Neural cell (in vitro differentiated cells): ENCODE data around the gene ASCL5. TPM values are rescaled to one million over a fixed set of nuclear protein-coding genes. Genes with fewer than 3 reads are reported as not detected.

Source experiments
- H2AFZ ChIP-seq: fragments of 200-600, 300-800 bp; sonication (generic), shearing (Covaris generic); 2 replicates; pipeline ENCODE4 v1.6.0; 2014; ENCODE audit warnings: low read depth, mild to moderate bottlenecking, antibody characterized with exemption, low read length, moderate library complexity
- H3F3A ChIP-seq: fragments of 200-600 bp; shearing (Covaris generic); 2 replicates; pipeline ENCODE4 v1.6.1; 2016; ENCODE audit warnings: mild to moderate bottlenecking, moderate library complexity, mixed read lengths, antibody characterized with exemption, low read length; ENCODE audit not compliant: insufficient read depth, poor library complexity, severe bottlenecking
- H3K27ac ChIP-seq: fragments of 200-600, 300-800 bp; sonication (generic), shearing (Covaris generic); 2 replicates; pipeline ENCODE4 v1.5.1; 2014; ENCODE audit warnings: mild to moderate bottlenecking, low read length, moderate library complexity
- H3K27me3 ChIP-seq: fragments of 300-800, 200-600 bp; sonication (generic), shearing (Covaris generic); 2 replicates; pipeline ENCODE4 v1.6.0; 2014; ENCODE audit warnings: mild to moderate bottlenecking, low read depth, low read length, moderate library complexity; ENCODE audit not compliant: insufficient read depth
- H3K36me3 ChIP-seq: fragments of 300-800, 200-600 bp; sonication (generic), shearing (Covaris generic); 2 replicates; pipeline ENCODE4 v1.5.1; 2014; ENCODE audit warnings: mild to moderate bottlenecking, antibody characterized with exemption, low read length, moderate library complexity; ENCODE audit not compliant: insufficient read depth
- H3K4me2 ChIP-seq: fragments of 300-800, 200-600 bp; sonication (generic), shearing (Covaris generic); 2 replicates; pipeline ENCODE4 v1.6.0; 2014; ENCODE audit warnings: mild to moderate bottlenecking, low read length
- H3K4me3 ChIP-seq: fragments of 300-800, 200-600 bp; sonication (generic), shearing (Covaris generic); 2 replicates; pipeline ENCODE4 v1.5.1; 2014; ENCODE audit warnings: mild to moderate bottlenecking, low read length, moderate library complexity
- H3K79me2 ChIP-seq: fragments of 200-600 bp; shearing (Covaris generic); replicated peaks from 2 replicates; pipeline ENCODE4 v1.6.0; 2014; ENCODE audit warnings: mild to moderate bottlenecking, low read length, moderate library complexity; ENCODE audit not compliant: insufficient read depth
- H3K9ac ChIP-seq: fragments of 300-800, 200-600 bp; sonication (generic), shearing (Covaris generic); 2 replicates; pipeline ENCODE4 v1.6.1; 2016; ENCODE audit warnings: mild to moderate bottlenecking, low read length, mixed read lengths
- H3K9me2 ChIP-seq: fragments of 200-600 bp; shearing (Covaris generic); 2 replicates; pipeline ENCODE4 v1.6.1; 2016; ENCODE audit warnings: mild to moderate bottlenecking, low read length, mixed read lengths; ENCODE audit not compliant: insufficient read depth
- H3K9me3 ChIP-seq: fragments of 200-600, 300-800 bp; sonication (generic), shearing (Covaris generic); 2 replicates; pipeline ENCODE4 v1.6.1; 2016; ENCODE audit warnings: mild to moderate bottlenecking, mixed run types, low read length, moderate library complexity, mixed read lengths
- H4K20me1 ChIP-seq: fragments of 200-600 bp; shearing (Covaris generic); 2 replicates; pipeline ENCODE4 v1.6.1; 2016; ENCODE audit warnings: mild to moderate bottlenecking, mixed run types; ENCODE audit not compliant: insufficient read depth
- EP300 ChIP-seq: fragments of 450-650 bp; conservative IDR thresholded peaks from 2 replicates; pipeline ENCODE4 v1.6.1; 2014; ENCODE audit warnings: antibody characterized with exemption, mild to moderate bottlenecking, moderate library complexity; ENCODE audit not compliant: poor library complexity, severe bottlenecking
- EZH2 ChIP-seq: fragments of 200-600, 300-800 bp; shearing (Covaris generic), sonication (generic); IDR thresholded peaks from 2 replicates; pipeline ENCODE4 v1.6.1; 2014; ENCODE audit warnings: antibody characterized with exemption, low read length, borderline replicate concordance, mild to moderate bottlenecking; ENCODE audit not compliant: insufficient read depth, poor library complexity, severe bottlenecking
- MXI1 ChIP-seq: fragments of 450-650 bp; conservative IDR thresholded peaks from 2 replicates; pipeline ENCODE4 v1.6.1; 2014; ENCODE audit warnings: antibody characterized with exemption, mild to moderate bottlenecking; ENCODE audit not compliant: poor library complexity, severe bottlenecking
- POLR2AphosphoS5 ChIP-seq: IDR thresholded peaks from 2 replicates; pipeline ENCODE4 v1.6.1; 2012
- RAD21 ChIP-seq: fragments of 450-650 bp; conservative IDR thresholded peaks from 2 replicates; pipeline ENCODE4 v1.6.1; 2014; ENCODE audit warnings: antibody characterized with exemption, mild to moderate bottlenecking, moderate library complexity
- REST ChIP-seq: IDR thresholded peaks from 2 replicates; pipeline ENCODE4 v1.6.1; 2012; ENCODE audit warnings: borderline replicate concordance
- SMC3 ChIP-seq: fragments of 450-650 bp; conservative IDR thresholded peaks from 2 replicates; pipeline ENCODE4 v1.6.1; 2014; ENCODE audit warnings: antibody characterized with exemption, mild to moderate bottlenecking, moderate library complexity; ENCODE audit not compliant: poor library complexity
- TAF1 ChIP-seq: IDR thresholded peaks from 2 replicates; pipeline ENCODE4 v1.6.1; 2012; ENCODE audit warnings: low read depth
- polyA plus RNA-seq: library from polyadenylated mRNA; depleted of rRNA; stranded (reverse); fragments of >200 nt; gene quantifications from 2 replicates; pipeline ENCODE4 v1.2.3, GENCODE V29; 2014
- TF ChIP-seq, protein P1 (sequence below): fragments of 450-650 bp; IDR thresholded peaks from 2 replicates; pipeline ENCODE4 v1.5.1; 2014; ENCODE audit warnings: antibody characterized with exemption, mild to moderate bottlenecking, moderate library complexity; ENCODE audit not compliant: poor library complexity, severe bottlenecking

The ASCL5 gene
- polyA plus RNA-seq, 1 donor from 2014 or later, result not detected

- H3K4me3 ChIP-seq, result no peak overlapping the region
- H3K9me2 ChIP-seq, result no peaks in the 10 kb centered on the region
- no peaks in the 10 kb centered on the region for H4K20me1 ChIP-seq
- H3K9me3 ChIP-seq, result no peaks in the 10 kb centered on the region
- H2AFZ ChIP-seq, result no peak overlapping the region
- H3K9ac ChIP-seq, result no peak overlapping the region
- no peaks in the 10 kb centered on the region for H3K79me2 ChIP-seq
- peaks cover 3% of the 10 kb centered on the region for H3F3A ChIP-seq
- H3K27me3 ChIP-seq, result no peaks in the 10 kb centered on the region
- no peaks in the 10 kb centered on the region for H3K36me3 ChIP-seq
- no peak overlapping the region for H3K27ac ChIP-seq
- no peak for TF ChIP-seq RAD21
- no peak for TF ChIP-seq EP300
- TF ChIP-seq EZH2, result no peak
- no peak for TF ChIP-seq SMC3
- no peak for TF ChIP-seq MXI1
- no peak for TF ChIP-seq REST
- TF ChIP-seq, protein P1, sequence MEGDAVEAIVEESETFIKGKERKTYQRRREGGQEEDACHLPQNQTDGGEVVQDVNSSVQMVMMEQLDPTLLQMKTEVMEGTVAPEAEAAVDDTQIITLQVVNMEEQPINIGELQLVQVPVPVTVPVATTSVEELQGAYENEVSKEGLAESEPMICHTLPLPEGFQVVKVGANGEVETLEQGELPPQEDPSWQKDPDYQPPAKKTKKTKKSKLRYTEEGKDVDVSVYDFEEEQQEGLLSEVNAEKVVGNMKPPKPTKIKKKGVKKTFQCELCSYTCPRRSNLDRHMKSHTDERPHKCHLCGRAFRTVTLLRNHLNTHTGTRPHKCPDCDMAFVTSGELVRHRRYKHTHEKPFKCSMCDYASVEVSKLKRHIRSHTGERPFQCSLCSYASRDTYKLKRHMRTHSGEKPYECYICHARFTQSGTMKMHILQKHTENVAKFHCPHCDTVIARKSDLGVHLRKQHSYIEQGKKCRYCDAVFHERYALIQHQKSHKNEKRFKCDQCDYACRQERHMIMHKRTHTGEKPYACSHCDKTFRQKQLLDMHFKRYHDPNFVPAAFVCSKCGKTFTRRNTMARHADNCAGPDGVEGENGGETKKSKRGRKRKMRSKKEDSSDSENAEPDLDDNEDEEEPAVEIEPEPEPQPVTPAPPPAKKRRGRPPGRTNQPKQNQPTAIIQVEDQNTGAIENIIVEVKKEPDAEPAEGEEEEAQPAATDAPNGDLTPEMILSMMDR, result no peak
- TF ChIP-seq TAF1, result no peak
- TF ChIP-seq POLR2AphosphoS5, result no peak
- no peak overlapping the region for H3K4me2 ChIP-seq
These were observed 21.3 kb downstream of the ASCL5 start for GRCh38 chr1:201105688-201106087.

DNA sequence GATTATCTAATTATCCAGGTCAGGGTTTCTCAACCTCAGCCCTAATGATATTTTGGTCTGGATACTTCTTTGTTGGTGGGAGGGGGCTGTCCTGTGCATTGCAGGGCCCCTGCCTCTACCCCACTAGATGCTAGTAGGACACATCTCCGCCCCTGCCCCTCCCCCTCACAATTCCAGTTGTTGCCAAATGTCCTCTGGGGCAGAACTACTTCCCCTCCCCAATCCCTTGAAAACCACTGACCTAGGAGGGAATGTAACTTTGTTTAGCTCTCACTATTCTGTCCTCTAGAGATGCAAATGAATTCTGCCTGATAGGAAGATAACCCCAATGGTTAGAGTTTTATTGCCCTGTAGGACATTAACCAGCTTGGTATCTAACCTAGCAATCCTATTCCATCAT is 22.8 kb downstream of the ASCL5 start:
- H3K4me2 ChIP-seq, result no peak overlapping the region

More for the DNA sequence above, 22.8 kb downstream of the ASCL5 start:
- no peaks in the 10 kb centered on the region for H3K27me3 ChIP-seq
- no peak for TF ChIP-seq TAF1
- no peak for TF ChIP-seq REST
- TF ChIP-seq POLR2AphosphoS5, result no peak
- no peak for TF ChIP-seq MXI1
- TF ChIP-seq EP300, result no peak
- TF ChIP-seq EZH2, result no peak
- TF ChIP-seq RAD21, result no peak
- TF ChIP-seq, protein P1, result no peak
- TF ChIP-seq SMC3, result no peak
- peaks cover 3% of the 10 kb centered on the region for H3F3A ChIP-seq
- no peaks in the 10 kb centered on the region for H3K36me3 ChIP-seq
- H3K4me3 ChIP-seq, result no peak overlapping the region
- H3K9me2 ChIP-seq, result no peaks in the 10 kb centered on the region
- no peak overlapping the region for H3K9ac ChIP-seq
- H4K20me1 ChIP-seq, result no peaks in the 10 kb centered on the region
- no peaks in the 10 kb centered on the region for H3K9me3 ChIP-seq
- H3K79me2 ChIP-seq, result no peaks in the 10 kb centered on the region
- no peak overlapping the region for H2AFZ ChIP-seq
- H3K27ac ChIP-seq, result no peak overlapping the region
